PC-3 (cell line): Measurements from ENCODE around the gene MGAT5. TPM values are rescaled to one million over a fixed set of nuclear protein-coding genes. Genes with fewer than 3 reads are reported as not detected.

Experiments
- ATAC-seq: fragments of 200-7000 bp; cut with Tn5 transposase; 2 replicates; pipeline ENCODE4 v1.9.1; 2020; ENCODE audit warnings: mild to moderate bottlenecking, moderate library complexity
- BruUV-seq: library from RNA; stranded (reverse); fragments of 400-500 nt; replicated peaks from 2 replicates; lab custom pipeline; 2021; lab: Mats Ljungman, UMichigan
- CTCF ChIA-PET: fragments of 300-600 bp; sonication (Branson Sonifier 250); formaldehyde crosslinking; loops from one replicate; lab custom pipeline; 2022; ENCODE audit warnings: antibody characterized with exemption; lab: Charles Lee
- POLR2A ChIA-PET: fragments of 300-600 bp; sonication (Branson Sonifier 250); formaldehyde crosslinking; loops from one replicate; lab custom pipeline; 2022; ENCODE audit warnings: antibody characterized with exemption; ENCODE audit not compliant: unreplicated experiment; lab: Charles Lee
- DNase-seq: peaks from one replicate; pipeline ENCODE4 v3.0.0-alpha.2; 2015
- H2AFZ ChIP-seq: fragments of 300-600 bp; sonication (generic); 2 replicates; pipeline ENCODE4 v1.6.0; 2016; ENCODE audit warnings: antibody characterized with exemption, low read length
- H3F3A ChIP-seq: fragments of 300-600 bp; sonication (generic); one replicate; pipeline ENCODE4 v1.6.0; 2017; ENCODE audit warnings: antibody characterized with exemption, low read length, control low read depth, mild to moderate bottlenecking; ENCODE audit not compliant: unreplicated experiment
- H3K27ac ChIP-seq: fragments of 300-600 bp; sonication (generic); 2 replicates; pipeline ENCODE4 v1.5.1; 2016; ENCODE audit warnings: mild to moderate bottlenecking, low read length
- H3K27me3 ChIP-seq: fragments of 300-600 bp; sonication (generic); 2 replicates; pipeline ENCODE4 v1.6.1; 2016; ENCODE audit warnings: low read length, mixed read lengths
- H3K36me3 ChIP-seq: fragments of 300-600 bp; sonication (generic); 2 replicates; pipeline ENCODE4 v1.6.1; 2016; ENCODE audit warnings: low read depth, mixed run types, low read length, mixed read lengths
- H3K4me1 ChIP-seq: fragments of 300-600 bp; sonication (generic); 2 replicates; pipeline ENCODE4 v1.5.1; 2016; ENCODE audit warnings: low read length; ENCODE audit not compliant: insufficient read depth
- H3K4me2 ChIP-seq: fragments of 300-600 bp; sonication (generic); 2 replicates; pipeline ENCODE4 v1.6.0; 2016; ENCODE audit warnings: low read length
- H3K4me3 ChIP-seq: fragments of 300-600 bp; sonication (generic); 2 replicates; pipeline ENCODE4 v1.5.1; 2016; ENCODE audit warnings: mild to moderate bottlenecking, low read length, mixed read lengths
- H3K79me2 ChIP-seq: fragments of 300-600 bp; sonication (generic); 2 replicates; pipeline ENCODE4 v1.6.1; 2017; ENCODE audit warnings: low read length, mixed read lengths
- H3K9ac ChIP-seq: fragments of 300-600 bp; sonication (generic); 2 replicates; pipeline ENCODE4 v1.6.0; 2016; ENCODE audit warnings: mild to moderate bottlenecking, low read length
- H3K9me2 ChIP-seq: fragments of 300-600 bp; sonication (generic); replicated peaks from 2 replicates; pipeline ENCODE4 v1.6.1; 2016; ENCODE audit warnings: mixed run types, low read length, mixed read lengths
- H3K9me3 ChIP-seq: fragments of 300-600 bp; sonication (generic); 2 replicates; pipeline ENCODE4 v1.6.1; 2016; ENCODE audit warnings: low read length, mixed read lengths
- H4K20me1 ChIP-seq: fragments of 300-600 bp; sonication (generic); 2 replicates; pipeline ENCODE4 v1.6.1; 2016; ENCODE audit warnings: low read length, mixed read lengths
- EZH2 ChIP-seq: fragments of 300-600 bp; sonication (generic); IDR thresholded peaks from one replicate; pipeline ENCODE4 v1.6.1; 2017; ENCODE audit warnings: antibody characterized with exemption, mild to moderate bottlenecking, low read length; ENCODE audit not compliant: unreplicated experiment
- EZH2phosphoT487 ChIP-seq: fragments of 300-600 bp; sonication (generic); IDR thresholded peaks from 2 replicates; pipeline ENCODE4 v1.6.1; 2018; ENCODE audit warnings: mild to moderate bottlenecking, antibody characterized with exemption, low read length, borderline replicate concordance
- intact Hi-C: fragments of 100-400 bp; cut with micrococcal nuclease; formaldehyde crosslinking; loops from 2 replicates; pipeline ENCODE4 v1.9.0; 2023
- total RNA-seq: library from RNA; depleted of rRNA; stranded (reverse); fragments of >200 nt; gene quantifications from 2 replicates; pipeline ENCODE4 v1.2.3, GENCODE V29; 2014
- TF ChIP-seq, protein P1 (sequence below): fragments of 300-600 bp; sonication (generic); conservative IDR thresholded peaks from 2 replicates; pipeline ENCODE4 v1.5.1; 2017; ENCODE audit warnings: antibody characterized with exemption, low read depth, mild to moderate bottlenecking, low read length

MGAT5 gene
- total RNA-seq, 1 experiment from 2014 or later, result 33.8 TPM

GRCh38 chr2:134225841-134226240 is 28.0 kb upstream of the MGAT5 start:
- no TSS peak for BruUV-seq
- H2AFZ ChIP-seq, result no peak overlapping the region
- H3K27me3 ChIP-seq, result no peaks in the 10 kb centered on the region
- no peak overlapping the region for H3K4me3 ChIP-seq
- H3K9me3 ChIP-seq, result no peaks in the 10 kb centered on the region
- no peak for DNase-seq
- ATAC-seq, result no peak
- intact Hi-C loops, result no loop called here
- ChIA-PET POLR2A (no interaction called here), CTCF (no interaction called here)
- H3K9ac ChIP-seq, result no peak overlapping the region
- peaks cover 19% of the 10 kb centered on the region; the same call in 1 of the 2 replicates for H3K79me2 ChIP-seq
- TF ChIP-seq EZH2phosphoT487 (no peak), EZH2 (no peak)
- TF ChIP-seq, protein P1, sequence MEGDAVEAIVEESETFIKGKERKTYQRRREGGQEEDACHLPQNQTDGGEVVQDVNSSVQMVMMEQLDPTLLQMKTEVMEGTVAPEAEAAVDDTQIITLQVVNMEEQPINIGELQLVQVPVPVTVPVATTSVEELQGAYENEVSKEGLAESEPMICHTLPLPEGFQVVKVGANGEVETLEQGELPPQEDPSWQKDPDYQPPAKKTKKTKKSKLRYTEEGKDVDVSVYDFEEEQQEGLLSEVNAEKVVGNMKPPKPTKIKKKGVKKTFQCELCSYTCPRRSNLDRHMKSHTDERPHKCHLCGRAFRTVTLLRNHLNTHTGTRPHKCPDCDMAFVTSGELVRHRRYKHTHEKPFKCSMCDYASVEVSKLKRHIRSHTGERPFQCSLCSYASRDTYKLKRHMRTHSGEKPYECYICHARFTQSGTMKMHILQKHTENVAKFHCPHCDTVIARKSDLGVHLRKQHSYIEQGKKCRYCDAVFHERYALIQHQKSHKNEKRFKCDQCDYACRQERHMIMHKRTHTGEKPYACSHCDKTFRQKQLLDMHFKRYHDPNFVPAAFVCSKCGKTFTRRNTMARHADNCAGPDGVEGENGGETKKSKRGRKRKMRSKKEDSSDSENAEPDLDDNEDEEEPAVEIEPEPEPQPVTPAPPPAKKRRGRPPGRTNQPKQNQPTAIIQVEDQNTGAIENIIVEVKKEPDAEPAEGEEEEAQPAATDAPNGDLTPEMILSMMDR, result no peak
- 0 out of 2 replicates have a peak, but pooled peaks cover under 1% of the 10 kb centered on the region for H3K4me1 ChIP-seq
- H3K4me2 ChIP-seq, result no peak overlapping the region
- H3K27ac ChIP-seq, result no peak overlapping the region
- no peaks in the 10 kb centered on the region for H3F3A ChIP-seq
- H4K20me1 ChIP-seq, result 0 out of 2 replicates have a peak, but pooled peaks cover 4% of the 10 kb centered on the region
- H3K36me3 ChIP-seq, result peaks cover 4% of the 10 kb centered on the region; the same call in 1 of the 2 replicates
- H3K9me2 ChIP-seq, result no peaks in the 10 kb centered on the region

- ChIA-PET CTCF (no interaction called here), POLR2A (no interaction called here)
- H3K27ac ChIP-seq, result no peak overlapping the region
- H3K9me2 ChIP-seq, result no peaks in the 10 kb centered on the region
- TF ChIP-seq, protein P1, result no peak
- TF ChIP-seq EZH2 (no peak), EZH2phosphoT487 (no peak)
- no peak for DNase-seq
- no peaks in the 10 kb centered on the region for H3K27me3 ChIP-seq
- BruUV-seq, result no TSS peak
- no peak overlapping the region for H2AFZ ChIP-seq
- ATAC-seq, result no peak
- intact Hi-C loops, result no loop called here
- H3K79me2 ChIP-seq, result peaks cover 21% of the 10 kb centered on the region; the same call in 1 of the 2 replicates
- no peaks in the 10 kb centered on the region for H3F3A ChIP-seq
- H3K9me3 ChIP-seq, result no peaks in the 10 kb centered on the region
- H3K9ac ChIP-seq, result no peak overlapping the region
- peaks cover 8% of the 10 kb centered on the region for H3K4me1 ChIP-seq
- H3K4me3 ChIP-seq, result no peak overlapping the region
- H3K36me3 ChIP-seq, result peaks cover 4% of the 10 kb centered on the region; the same call in 1 of the 2 replicates
- H3K4me2 ChIP-seq, result no peak overlapping the region
- H4K20me1 ChIP-seq, result 0 out of 2 replicates have a peak, but pooled peaks cover 4% of the 10 kb centered on the region
These were observed 27.3 kb upstream of the MGAT5 start for GRCh38 chr2:134226601-134227000.

DNA sequence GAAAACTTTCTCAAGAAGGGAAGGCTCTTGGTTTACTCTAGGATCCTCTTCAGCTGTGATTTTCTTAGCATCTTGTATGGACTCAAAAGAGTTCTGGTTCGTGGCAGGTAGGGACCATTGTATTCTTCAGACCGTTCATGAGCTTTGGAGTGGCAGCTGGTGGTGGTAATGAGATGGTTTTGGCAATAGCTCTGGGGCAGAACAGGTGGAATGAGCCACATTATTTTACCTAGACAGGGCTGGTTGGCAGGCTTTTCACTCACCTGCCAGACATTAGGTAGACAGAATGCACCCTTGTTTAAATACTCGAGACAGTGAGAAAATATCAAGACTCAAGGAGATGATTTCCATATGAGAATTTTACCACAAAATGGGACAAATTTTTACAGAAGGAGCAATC is 26.2 kb upstream of the MGAT5 start:
- ATAC-seq (no peak), DNase-seq (no peak)
- H4K20me1 ChIP-seq, result peaks cover 4% of the 10 kb centered on the region; the same call in 1 of the 2 replicates
- intact Hi-C loops, result no loop called here
- peaks cover 21% of the 10 kb centered on the region; the same call in 1 of the 2 replicates for H3K79me2 ChIP-seq
- BruUV-seq, result no TSS peak
- H3K9me2 ChIP-seq, result no peaks in the 10 kb centered on the region
- no peak overlapping the region for H3K4me2 ChIP-seq
- H2AFZ ChIP-seq, result no peak overlapping the region
- no peak overlapping the region for H3K27ac ChIP-seq
- TF ChIP-seq, protein P1, result no peak
- no peak for TF ChIP-seq EZH2
- TF ChIP-seq EZH2phosphoT487, result no peak
- POLR2A ChIA-PET, result no interaction called here
- CTCF ChIA-PET, result no interaction called here
- peaks cover 4% of the 10 kb centered on the region; the same call in 1 of the 2 replicates for H3K36me3 ChIP-seq
- H3K9me3 ChIP-seq, result no peaks in the 10 kb centered on the region
- H3K9ac ChIP-seq, result no peak overlapping the region
- H3F3A ChIP-seq, result peaks cover 7% of the 10 kb centered on the region
- H3K4me3 ChIP-seq, result no peak overlapping the region
- peaks cover 18% of the 10 kb centered on the region for H3K4me1 ChIP-seq
- no peaks in the 10 kb centered on the region for H3K27me3 ChIP-seq
